TTC549 (cell line): ENCODE results near the gene ARHGDIG.

ENCODE experiments used
- FAIRE-seq: peaks from 2 replicates; lab custom pipeline; 2012; peaks lifted over from hg19 to GRCh38; lab: Jason Lieb, UNC

ARHGDIG gene

DNA sequence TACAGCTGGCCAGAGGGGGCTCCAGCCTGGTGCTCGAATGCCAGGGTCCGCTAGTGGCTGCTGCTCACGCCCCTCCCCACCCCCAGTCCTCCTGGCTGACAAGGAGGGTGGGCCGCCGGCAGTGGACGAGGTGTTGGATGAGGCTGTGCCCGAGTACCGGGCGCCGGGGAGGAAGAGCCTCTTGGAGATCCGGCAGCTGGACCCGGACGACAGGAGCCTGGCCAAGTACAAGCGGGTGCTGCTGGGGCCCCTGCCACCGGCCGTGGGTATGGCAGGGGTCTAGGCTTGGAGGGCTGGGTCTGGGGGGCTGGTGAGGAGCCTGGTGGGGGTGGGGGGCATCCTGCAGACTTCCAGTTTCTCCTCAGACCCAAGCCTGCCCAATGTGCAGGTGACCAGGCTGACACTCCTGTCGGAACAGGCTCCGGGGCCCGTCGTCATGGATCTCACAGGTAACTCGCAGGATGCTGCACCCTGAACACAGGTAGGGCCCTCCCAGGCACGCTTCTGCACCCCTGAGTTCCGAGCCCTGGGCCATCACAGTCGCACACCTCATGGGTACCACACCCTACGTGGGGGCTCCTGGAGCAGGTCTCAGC is 1.4 kb downstream of the ARHGDIG start:
- FAIRE-seq = no peak

DNA sequence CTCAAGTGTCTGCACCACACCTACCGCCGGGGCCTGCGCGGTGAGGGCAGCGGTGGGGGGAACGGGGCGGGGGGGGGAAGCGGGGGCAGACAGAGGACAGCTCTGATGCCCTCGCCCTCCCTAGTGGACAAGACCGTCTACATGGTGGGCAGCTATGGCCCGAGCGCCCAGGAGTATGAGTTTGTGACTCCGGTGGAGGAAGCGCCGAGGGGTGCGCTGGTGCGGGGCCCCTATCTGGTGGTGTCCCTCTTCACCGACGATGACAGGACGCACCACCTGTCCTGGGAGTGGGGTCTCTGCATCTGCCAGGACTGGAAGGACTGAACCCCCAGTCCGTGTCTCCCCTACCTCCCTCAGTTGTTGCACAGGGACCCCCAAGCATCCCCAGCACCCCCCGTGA is 2.1 kb downstream of the ARHGDIG start:
- no peak for FAIRE-seq

DNA sequence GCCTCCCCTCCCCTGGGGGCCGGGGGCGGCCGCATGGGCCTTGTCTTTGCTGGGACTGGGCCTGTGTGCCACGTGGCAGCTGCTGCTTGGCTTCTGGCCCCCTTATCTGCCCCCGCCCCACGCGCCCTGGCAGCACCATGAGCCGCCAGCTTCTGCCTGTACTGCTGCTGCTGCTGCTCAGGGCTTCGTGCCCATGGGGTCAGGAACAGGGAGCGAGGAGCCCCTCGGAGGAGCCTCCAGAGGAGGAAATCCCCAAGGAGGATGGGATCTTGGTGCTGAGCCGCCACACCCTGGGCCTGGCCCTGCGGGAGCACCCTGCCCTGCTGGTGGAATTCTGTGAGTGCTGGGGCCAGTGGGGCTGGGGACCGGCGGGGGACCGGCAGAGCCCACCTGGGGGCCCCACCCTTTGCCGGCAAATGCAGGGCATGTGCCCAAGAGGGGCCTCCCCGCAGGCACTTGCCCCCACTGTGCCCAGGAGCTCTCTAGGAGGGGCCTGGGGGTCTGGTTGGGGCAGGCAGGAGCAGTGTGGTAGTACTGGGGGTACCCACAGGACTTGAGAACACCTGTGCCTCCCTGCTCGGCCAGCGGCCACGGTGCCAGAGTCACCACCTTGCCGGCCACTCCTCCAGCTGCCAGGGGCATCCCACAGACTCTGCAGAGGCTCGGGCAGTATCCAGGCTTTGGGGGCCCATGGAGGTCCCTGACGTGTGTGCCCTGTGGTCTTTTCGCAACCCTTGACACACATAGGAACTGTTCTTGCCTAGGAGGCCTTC is 2.8 kb downstream of the ARHGDIG start, which contains the start of gene PDIA2:
Gene PDIA2 (plus strand): TSS at position 132 of the 773 bp plus-strand sequence. CDS start 6 bp downstream, at position 138.
- FAIRE-seq = no peak

DNA sequence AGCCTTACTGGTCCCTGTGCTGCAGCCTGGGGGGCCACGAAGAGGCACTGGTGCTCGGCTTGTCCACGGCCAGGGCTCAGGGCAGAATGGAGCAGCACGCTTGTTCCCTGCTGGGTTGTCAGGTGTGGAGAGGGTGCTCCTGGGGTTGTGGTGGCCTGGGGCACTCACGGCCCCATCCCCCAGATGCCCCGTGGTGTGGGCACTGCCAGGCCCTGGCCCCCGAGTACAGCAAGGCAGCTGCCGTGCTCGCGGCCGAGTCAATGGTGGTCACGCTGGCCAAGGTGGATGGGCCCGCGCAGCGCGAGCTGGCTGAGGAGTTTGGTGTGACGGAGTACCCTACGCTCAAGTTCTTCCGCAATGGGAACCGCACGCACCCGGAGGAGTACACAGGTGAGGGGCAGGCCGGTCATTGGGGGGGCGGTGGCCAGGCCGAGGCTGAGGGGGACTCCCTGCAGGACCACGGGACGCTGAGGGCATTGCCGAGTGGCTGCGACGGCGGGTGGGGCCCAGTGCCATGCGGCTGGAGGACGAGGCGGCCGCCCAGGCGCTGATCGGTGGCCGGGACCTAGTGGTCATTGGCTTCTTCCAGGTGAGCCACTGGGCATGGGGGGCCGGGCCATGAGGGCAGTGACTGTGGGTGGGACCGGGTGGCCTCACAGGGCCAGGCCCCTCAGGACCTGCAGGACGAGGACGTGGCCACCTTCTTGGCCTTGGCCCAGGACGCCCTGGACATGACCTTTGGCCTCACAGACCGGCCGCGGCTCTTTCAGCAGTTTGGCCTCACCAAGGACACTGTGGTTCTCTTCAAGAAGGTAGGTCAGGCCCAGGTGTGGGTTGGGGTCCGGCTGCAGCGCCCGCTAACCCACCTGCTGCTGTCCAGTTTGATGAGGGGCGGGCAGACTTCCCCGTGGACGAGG is 4.1 kb downstream of the ARHGDIG start:
- no peak for FAIRE-seq

DNA sequence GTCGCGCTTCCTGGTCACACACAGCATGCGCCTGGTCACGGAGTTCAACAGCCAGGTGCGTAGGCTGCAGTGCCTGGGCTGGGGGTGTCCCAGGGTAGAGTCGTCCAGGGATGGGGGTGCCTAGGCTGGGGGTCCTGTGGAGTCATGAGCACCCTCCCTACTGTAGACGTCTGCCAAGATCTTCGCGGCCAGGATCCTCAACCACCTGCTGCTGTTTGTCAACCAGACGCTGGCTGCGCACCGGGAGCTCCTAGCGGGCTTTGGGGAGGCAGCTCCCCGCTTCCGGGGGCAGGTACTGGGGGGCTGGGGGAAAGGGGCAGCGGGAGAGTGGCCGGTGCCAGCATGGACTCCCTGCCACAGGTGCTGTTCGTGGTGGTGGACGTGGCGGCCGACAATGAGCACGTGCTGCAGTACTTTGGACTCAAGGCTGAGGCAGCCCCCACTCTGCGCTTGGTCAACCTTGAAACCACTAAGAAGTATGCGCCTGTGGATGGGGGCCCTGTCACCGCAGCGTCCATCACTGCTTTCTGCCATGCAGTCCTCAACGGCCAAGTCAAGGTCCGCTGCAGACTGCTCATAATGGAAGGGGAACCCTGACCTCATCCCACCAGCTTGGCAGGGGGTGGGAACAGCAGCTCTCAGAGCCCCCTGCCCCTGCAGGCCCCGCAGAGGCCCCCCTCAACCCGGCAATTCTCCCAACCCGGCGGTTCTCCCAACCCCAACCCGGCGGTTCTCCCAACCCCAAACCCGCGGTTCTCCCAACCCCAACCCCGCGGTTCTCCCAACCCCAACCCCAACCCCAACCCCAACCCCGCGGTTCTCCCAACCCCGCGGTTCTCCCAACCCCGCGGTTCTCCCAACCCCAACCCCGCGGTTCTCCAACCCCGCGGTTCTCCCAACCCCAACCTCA is 5.0 kb downstream of the ARHGDIG start:
- FAIRE-seq = no peak

DNA sequence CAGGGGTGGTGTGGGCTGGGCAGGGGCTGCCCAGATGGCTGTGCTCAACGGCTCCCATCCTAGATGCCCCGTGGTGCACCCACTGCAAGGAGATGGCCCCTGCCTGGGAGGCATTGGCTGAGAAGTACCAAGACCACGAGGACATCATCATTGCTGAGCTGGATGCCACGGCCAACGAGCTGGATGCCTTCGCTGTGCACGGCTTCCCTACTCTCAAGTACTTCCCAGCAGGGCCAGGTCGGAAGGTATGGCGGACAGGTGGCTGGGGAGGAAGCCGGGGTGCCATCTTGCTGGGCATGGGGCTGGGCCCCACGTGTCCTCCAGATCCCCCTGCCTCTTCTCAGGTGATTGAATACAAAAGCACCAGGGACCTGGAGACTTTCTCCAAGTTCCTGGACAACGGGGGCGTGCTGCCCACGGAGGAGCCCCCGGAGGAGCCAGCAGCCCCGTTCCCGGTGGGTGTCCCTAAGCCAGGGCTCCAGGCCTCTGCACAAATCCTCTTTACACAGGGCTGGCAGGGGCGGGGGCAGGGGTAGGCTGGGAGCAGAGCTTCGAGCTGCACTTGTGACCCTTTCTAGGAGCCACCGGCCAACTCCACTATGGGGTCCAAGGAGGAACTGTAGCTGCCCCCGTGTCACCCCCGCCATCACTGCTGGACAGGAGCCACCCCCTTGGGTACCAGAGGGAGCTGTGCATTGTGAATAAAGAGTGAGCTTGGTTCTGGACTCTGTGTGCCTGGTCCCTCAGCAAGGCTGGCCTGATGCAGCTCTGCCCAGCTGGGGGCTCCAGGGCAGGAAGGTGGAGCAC is 6.3 kb downstream of the ARHGDIG start:
- no peak for FAIRE-seq

DNA sequence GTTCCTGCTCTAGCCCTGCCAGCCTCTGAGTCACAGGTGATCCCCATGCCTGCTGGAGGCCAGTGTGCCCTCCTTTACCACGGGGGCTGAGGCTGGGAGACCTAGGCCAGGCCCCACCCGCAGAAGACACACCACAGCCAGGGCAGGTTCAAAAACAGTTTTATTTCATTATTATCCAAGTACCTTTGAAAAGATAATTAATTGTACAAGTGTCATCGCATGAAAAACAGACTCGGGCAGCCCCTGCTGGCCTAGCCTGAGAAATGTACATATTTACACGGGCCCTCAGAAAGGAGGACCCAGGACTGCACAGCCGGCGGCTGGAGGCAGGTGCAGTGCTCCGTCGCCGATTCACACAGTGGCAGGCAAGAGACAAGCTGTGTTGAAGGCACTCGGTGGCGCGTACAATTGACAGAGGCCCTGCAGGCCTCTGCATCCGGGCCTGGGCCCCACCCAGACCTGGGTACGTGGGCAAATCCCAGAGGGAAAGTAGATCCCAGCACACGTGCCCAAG is 7.0 kb downstream of the ARHGDIG start:
- no peak for FAIRE-seq

DNA sequence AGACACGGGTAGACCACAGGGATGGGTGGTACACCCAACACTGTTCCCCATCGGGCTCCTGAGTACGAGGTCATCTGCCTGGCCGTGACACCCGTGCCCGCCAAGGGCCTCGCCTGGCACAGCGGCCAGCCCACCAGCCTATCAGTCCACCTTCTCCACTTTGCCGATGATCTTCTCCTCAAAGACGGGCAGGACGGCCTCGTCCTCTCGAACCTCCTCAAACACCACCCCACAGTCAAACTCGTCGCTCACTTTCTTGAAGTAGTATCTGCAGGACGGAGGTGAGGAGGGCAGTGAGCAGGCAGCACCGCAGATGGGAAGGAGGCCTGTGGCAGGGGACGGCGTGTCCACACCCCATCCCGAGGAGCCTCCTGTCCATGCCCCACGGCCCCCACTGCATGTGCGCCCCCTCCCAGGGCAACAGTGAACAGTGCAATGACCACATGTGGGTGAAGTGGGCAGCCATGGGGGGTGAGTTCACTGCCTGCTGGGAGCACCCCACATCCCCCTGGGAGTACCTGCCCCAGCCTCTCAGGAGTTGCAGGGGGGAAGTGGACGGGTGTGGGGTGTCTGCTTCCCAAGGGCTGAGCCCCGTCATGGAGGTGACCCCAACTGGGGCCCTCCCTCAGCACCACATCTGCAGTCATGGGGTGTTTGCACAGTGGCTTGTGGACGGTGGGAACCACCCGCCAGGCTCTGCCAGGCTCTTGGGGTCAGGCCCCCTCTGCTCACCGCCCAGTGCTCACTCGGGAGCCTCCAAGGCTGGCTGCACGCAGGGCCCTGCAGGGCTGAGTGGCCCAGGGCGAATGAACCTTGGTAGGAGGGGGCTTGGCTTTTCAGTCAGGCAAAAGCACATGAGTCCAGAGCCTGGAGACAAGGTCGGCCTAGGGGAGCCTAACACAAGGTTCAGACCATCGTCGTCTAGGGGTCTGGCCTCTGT is 7.9 kb downstream of the ARHGDIG start:
- no peak for FAIRE-seq

DNA sequence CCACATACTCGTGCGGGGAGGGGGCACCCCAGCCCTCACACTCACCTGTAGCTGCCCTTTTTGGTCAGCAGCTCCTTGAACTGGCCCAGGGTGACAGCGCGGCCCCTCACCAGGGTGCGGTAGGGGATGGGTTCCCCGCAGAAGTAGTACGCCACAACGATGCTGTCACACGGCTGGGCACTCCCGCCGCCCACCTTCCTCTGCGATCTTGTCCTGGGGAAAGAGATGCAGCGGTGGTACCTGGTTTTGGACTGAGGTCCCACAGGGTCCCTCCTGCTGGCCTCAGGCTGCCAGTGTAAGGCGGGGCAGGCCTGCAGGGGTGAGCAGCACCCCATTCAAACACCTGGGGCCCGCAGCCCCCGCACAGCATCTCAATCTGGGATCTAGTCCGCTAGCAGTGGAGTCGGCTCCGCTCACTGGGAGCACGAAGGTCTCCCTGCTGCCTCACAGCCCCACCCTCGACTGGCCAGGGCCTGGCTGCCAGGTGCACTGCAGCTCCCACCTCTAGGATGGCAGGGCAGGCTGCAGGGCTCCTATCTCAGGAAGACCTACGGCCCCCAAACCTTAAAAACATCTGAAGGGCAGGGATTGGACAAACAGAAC is 9.1 kb downstream of the ARHGDIG start:
- FAIRE-seq = no peak

DNA sequence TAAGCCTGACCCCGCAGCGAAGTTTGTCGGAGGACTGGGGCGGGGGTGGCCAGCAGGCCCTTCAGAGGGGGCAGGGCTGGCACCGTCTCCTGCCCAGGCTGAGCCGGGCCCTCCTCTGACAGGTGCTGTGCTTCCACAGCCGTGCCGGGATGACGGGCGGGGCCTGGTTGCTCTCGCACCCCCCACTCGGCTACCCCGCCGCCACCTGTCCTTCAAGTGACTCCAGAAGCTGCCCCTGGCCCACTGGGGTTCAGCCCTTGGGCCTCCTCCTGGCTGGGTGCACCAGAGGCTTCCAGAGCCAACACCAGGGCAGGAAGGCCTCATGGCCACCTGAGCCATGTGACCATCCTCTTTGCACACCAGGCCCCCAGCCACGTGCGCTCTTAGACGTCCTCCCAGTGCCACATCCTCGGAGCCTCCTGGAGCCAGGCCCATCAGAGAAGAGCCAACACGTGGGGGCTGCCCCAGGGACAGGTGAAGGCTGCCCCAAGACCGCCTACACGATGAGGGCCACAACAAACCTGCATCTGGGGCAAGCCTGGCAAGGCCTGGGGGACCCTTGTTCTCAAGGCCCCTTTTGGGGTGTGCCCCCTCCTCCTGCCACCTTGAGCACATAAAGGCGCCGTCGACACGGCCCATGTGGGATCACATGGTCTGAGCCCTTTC is 9.8 kb downstream of the ARHGDIG start:
- no peak for FAIRE-seq

DNA sequence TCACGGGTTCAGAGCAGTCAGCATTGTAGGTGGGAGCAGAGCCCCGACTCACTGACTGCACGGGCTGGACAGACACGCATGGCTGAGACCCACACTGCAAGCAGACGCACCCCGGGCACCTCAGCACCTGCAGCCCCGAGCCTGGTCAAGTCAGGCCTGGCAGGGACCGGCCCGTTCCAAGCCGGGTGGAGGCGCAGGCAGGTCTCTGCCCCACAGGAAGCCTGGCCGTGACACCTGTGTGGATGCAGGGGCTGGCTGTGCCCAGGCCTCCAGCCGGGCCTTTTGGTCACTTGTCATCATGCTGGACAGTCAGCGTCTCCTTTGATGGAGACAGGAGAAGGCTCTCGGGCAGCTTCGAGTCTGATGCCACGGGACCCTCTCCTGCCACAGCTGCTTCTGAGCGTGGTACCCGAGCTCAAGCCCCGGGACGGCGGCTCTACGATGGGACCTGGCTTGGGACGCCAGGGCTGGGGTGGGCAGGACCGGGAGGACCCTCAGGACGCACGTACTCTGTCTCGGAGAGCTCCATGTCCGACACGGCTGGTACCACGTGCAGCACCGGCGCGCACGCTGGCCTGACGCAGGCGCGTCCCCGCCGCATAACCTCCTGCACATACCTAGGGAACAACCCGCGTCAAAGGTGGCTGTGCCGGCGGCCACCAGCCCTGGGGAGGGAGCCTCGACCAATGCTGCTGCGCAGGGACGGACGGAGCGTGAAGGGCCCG is 10.5 kb downstream of the ARHGDIG start:
- no peak for FAIRE-seq

DNA sequence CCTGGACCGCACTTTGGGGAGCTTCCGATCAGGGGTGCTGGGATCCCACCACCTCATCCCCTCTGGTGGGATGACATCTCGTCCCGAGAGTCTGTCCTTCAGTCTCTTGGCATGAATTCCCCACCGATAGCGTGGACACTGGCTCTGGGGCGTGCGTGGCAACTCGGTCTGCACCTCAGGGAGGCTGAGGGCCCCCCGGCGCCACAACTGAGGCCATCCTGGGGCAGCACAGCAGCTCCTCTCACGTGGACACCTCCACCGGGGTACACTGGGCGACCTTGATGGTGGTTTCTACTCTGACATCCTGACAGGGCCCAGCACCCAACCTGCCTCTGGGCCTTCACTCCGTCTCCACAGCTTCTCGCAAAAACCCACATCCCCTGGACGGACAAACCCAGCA is 11.1 kb downstream of the ARHGDIG start:
- FAIRE-seq = no peak

DNA sequence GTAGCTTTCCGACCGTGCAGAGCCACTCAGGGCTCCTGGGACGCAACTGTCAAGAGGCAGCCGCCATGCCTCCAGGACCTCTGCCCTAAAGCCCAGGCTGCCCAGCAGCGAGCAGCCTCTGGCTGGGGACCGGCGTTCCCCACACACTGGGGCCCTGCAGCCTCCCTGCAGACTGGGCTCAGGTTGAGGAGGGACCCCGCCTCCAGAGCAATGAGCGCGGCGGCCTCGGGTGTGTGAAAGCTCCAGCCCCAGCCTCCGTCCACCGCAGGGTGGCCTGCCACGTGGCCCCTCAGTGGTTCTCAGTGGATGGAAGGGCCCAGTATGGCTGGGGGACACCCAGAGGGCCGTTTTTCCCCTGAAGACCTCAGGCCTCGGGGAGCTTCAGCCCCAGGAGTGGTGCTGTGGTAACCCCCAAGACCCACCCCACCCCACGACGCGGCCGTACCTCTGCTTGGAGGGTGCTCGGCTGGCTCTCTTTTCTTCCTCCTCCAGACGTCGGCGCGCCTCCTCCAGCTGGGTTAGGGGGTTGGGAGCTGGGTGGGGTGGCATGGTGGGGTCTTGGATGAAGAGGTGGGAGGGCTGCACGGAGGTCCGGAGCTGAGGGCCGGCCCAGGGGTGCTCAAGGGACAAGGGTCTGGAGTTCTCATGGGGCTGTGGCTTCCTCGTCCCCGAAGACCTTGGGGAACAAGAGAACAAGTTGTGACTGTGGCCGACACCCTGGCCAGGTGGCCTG is 12.8 kb downstream of the ARHGDIG start:
- FAIRE-seq = no peak

DNA sequence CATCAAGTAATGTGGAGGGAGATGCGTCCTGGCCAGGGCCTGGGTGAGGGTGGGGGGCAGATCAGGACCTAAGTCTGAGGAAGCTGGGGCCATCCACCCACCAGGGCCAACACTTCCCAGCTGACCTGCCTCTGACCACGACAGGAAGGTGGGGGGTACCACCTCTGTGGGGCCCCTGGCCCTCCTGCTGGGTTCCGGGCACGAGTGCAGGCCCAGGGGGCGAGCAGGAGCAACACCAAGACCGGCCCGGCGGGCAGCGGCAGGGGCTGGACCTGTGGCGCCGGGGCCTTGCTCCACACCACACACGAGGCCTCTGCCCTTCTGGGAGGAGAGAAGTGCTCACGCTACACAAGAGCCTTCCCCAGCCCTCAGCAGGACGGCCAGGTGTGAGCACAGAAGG is 15.9 kb downstream of the ARHGDIG start:
- no peak for FAIRE-seq

DNA sequence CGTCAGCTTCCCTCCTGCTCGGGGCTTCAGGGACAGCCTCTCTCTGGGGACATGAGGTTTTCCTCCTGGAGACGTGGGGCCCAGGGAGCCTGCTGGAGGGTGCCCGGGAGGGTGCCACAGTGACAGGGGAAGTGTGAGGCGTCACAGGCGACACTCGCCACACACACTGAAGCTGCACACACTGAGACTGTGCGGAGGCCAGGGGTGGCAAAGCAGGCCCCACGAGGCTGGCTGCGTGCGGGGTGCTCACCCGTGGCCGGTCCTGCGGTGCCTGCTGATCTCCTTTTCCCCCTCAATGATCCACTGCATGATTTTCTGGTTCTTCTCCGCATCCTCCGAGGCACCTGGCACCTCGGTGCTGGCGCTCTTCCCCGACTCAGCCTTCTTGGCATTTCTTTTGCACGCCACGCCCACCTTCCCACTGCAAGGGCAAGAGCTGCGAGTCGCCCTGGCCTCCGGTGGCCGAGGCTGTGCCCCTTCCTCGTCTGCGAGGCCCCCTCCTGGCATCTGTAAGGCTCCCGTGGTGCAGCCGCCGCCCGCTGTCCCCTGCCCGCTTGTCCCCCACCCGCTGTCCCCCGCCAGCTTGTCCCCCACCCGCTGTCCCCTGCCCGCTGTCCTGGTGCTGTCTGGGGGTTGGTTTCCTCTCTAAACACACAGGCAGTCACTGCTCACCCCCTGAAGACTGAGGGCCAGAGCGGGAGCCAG is 16.6 kb downstream of the ARHGDIG start:
- no peak for FAIRE-seq

DNA sequence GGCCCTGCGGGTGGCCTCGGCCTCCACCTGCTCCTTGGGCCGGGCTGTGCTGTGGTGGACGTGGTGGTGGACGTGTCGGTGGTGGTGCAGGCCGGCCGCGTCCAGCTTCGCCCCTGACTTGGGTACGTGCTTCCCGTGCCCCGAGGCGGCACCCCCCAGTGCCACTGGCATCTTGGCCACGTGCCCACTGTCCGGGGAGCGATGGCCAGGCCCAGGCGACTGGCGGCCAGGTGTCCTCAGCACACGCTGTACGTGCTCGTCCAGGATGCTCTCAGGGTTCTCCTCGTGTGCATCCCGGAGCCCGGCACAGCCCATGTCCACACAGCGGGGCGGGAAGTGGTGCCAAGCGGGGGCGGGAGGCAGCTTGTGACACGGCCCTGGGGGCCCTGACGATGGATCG is 17.4 kb downstream of the ARHGDIG start:
- no peak for FAIRE-seq

DNA sequence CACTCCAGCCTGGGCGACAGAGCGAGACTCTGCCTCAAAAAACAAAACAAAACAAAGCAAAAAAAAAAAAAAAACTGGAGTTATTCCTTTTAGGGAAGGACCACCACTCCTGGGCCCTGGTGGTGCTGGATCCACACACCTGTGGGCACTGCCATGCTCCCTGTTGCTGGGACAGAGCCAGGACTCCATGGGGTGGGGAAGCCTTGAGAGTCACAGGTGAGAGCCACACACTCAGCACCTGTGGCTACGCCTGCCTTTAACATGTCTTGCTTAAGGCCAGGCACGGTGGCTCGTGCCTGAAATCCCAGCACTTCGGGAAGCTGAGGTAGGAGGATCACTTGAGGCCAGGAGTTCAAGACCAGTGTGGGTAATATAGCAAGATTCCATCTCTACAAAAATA is 20.8 kb downstream of the ARHGDIG start:
- FAIRE-seq = no peak
